Measurements from ENCODE around the gene MSL1. TPM values are rescaled to one million over a fixed set of nuclear protein-coding genes. Genes with fewer than 3 reads are reported as not detected.

MSL1 gene, protein sequence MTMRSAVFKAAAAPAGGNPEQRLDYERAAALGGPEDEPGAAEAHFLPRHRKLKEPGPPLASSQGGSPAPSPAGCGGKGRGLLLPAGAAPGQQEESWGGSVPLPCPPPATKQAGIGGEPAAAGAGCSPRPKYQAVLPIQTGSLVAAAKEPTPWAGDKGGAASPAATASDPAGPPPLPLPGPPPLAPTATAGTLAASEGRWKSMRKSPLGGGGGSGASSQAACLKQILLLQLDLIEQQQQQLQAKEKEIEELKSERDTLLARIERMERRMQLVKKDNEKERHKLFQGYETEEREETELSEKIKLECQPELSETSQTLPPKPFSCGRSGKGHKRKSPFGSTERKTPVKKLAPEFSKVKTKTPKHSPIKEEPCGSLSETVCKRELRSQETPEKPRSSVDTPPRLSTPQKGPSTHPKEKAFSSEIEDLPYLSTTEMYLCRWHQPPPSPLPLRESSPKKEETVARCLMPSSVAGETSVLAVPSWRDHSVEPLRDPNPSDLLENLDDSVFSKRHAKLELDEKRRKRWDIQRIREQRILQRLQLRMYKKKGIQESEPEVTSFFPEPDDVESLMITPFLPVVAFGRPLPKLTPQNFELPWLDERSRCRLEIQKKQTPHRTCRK
- total RNA-seq (10 to 100 TPM; 21.0 to 44.6 (median 29.2) TPM), polyA plus RNA-seq (100 to 1,000 TPM in 1 of 2 donors, 10 to 100 TPM in 1; 71.0 to 105 TPM)

DNA sequence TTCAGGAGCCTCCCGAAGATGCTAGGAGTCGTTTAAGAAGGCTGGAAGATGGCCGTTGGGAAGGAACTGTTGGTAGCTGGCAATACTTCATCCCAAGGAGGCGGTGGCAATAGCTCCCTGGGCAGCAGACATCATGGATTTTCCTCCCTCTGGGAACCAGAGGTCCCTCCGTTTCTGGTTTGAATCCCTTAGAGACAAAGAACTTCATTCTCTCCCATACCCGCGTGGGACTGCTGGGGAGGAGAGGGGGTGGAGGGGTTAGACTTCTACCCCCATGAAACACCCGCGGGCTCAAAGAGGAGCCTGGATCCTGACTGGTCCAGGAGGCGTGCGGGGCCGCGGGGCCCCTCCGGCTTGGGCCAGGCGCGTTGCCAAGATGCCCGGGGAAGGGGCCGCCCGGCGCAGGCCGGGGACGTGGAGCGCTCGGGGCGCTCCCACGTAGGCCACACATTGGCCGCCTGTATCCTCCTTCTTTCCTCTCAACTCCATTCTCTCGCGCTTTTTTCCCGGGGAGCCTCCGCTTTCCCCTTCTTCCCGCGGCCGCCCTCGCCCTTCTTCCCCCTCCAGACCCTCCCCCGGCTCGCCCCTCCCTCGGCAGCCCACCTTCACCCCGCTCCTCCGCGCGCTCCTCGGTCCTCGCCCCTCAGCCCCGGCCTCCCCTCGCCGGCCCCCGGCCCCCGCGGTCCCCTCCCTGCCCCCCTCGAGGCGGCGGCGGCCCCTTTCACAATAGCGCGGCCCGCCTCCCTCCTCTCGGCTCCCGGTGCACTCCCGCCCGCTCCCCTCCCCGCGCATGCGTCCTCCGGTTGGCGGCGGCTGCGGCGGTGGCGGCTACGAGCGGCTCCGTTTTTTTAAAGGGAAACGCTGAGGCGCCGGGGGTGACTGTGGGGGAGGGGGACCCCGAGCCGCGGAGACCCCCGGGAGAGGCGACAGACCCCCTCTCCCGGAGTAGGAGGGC, at the start of gene MSL1:
Gene MSL1, plus strand, starts transcription at position 791 of the 955 bp plus-strand sequence. CDS start 642 bp downstream, outside the sequence.
- ATAC-seq (peak; percentile 79 to 91 (median 84)), FAIRE-seq (no peak), DNase-seq (peak; percentile 84 to 96 (median 88))
- WGBS, 2 donors: 1 to 2% methylated on average over 56 to 77 of the region's 82 CpGs
- H3K27ac ChIP-seq: peak within 1 kb of the TSS; percentile 77 to 94 (median 86)
- peak within 1 kb of the TSS; percentile 79 to 100 (median 96) for H3K4me3 ChIP-seq
- H3K27me3 ChIP-seq: no peaks in the 10 kb centered on the region
- no peak for TF ChIP-seq CTCF (IDR thresholded peaks at IDR 0.05)
- H3K4me1 ChIP-seq: peaks cover 0 to 13% (median 6%) of the 10 kb centered on the region in 3 donors
- H3K36me3 ChIP-seq: peaks cover 0 to 4% (median 0%) of the 10 kb centered on the region in 3 donors
- no peaks in the 10 kb centered on the region for H3K9me3 ChIP-seq
- intact Hi-C loops (cut with DNase I): loop anchor here in 1 of 3 donors (10.0 kb wide), 1 partner anchor 57 kb away; the partner anchor contains the start of gene THRA

DNA sequence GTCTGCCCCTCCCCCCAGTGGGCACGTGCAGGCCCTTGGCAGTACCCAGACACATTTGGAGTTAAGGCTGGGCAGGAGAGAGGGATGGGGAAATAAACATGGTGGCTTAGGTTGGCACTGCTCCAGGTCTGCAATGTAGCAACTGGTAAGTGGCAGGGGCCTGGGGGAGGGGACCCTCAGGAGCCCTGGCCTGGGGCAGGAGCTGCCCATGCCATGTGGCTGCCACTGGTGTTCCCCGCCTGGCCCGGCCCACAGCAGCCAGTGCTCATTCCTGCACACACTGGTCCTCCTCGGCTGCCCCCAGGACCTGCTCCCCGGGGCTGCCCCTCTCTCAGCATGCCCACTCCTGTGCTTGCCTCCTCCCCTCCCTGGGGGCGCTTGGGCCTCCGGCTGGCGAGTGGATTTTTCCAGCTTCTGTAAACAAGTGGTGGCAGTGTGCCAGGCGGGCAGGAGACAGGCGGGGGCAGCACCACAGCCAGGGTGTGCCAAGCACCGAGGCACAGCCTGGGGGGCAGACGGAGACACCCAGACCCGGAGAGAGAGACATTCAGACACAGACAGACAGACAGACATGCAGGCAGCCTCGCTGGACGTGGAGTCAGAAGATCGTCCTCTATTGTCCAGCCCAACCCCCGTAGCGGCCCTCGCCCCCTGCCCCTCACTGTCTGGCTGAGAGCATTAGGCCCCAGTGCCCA, 49.6 kb upstream of the MSL1 start:
- 6 to 7% methylated on average over 19 of the region's 19 CpGs for WGBS, 2 donors
- Histone ChIP-seq H3K27ac (peak overlapping the region; percentile 71 to 91 (median 82)), H3K27me3 (no peaks in the 10 kb centered on the region), H3K4me3 (peak overlapping the region in 2 of 4 donors; percentile 17), H3K36me3 (no peaks in the 10 kb centered on the region), H3K4me1 (peaks cover 74 to 82% (median 77%) of the 10 kb centered on the region in 3 donors), H3K9me3 (no peaks in the 10 kb centered on the region)
- TF ChIP-seq CTCF (IDR thresholded peaks at IDR 0.05): no peak
- intact Hi-C loops (cut with DNase I): no loop called here
- peak; percentile 43 to 57 (median 46) for ATAC-seq
- DNase-seq: peak; percentile 83 to 97 (median 94)
- FAIRE-seq: no peak

GRCh38 chr17:40072735-40073346, 48.9 kb upstream of the MSL1 start:
- peak in 3 of 4 donors; percentile 0 to 2 (median 2) for ATAC-seq
- H3K27ac ChIP-seq: peak overlapping the region; percentile 71 to 91 (median 82)
- WGBS, 2 donors: 9 to 11% methylated on average over 8 of the region's 8 CpGs
- H3K36me3 ChIP-seq: peaks cover 0 to under 1% (median 0%) of the 10 kb centered on the region in 3 donors
- TF ChIP-seq CTCF (IDR thresholded peaks at IDR 0.05): no peak
- no peak for FAIRE-seq
- H3K9me3 ChIP-seq: no peaks in the 10 kb centered on the region
- H3K4me3 ChIP-seq: peak overlapping the region in 1 of 4 donors; percentile 17
- DNase-seq: peak in 5 of 6 donors; percentile 41 to 81 (median 56)
- H3K27me3 ChIP-seq: no peaks in the 10 kb centered on the region
- peaks cover 74 to 81% (median 77%) of the 10 kb centered on the region in 3 donors for H3K4me1 ChIP-seq
- intact Hi-C loops (cut with DNase I): no loop called here

All from pancreas (tissue), 10 donors.